ENCODE data around the gene SLC10A7. TPM values are rescaled to one million over a fixed set of nuclear protein-coding genes. Genes with fewer than 3 reads are reported as not detected.

The SLC10A7 gene
- total RNA-seq, 1 donor from 2014 or later: 10.5 TPM

GRCh38 chr4:146318894-146319293, 202.8 kb downstream of the SLC10A7 start:
- DNase-seq (ENCODE audit: extremely low spot score, unreplicated experiment): no peak
- H3K4me1 Mint-ChIP-seq (ENCODE audit: unreplicated experiment): no peaks in the 10 kb centered on the region
- no peaks in the 10 kb centered on the region for H3K27me3 Mint-ChIP-seq (ENCODE audit: unreplicated experiment)
- TF ChIP-seq CTCF (IDR thresholded peaks at IDR 0.05): no peak
- H3K36me3 Mint-ChIP-seq (ENCODE audit: unreplicated experiment): peaks cover 7% of the 10 kb centered on the region
- H3K27ac Mint-ChIP-seq (ENCODE audit: unreplicated experiment): no peak overlapping the region
- no peaks in the 10 kb centered on the region for H3K9me3 Mint-ChIP-seq (ENCODE audit: unreplicated experiment)
- H3K4me3 Mint-ChIP-seq (ENCODE audit: unreplicated experiment): no peak overlapping the region

GRCh38 chr4:146317783-146318182, 204.0 kb downstream of the SLC10A7 start:
- no peaks in the 10 kb centered on the region for H3K4me1 Mint-ChIP-seq (ENCODE audit: unreplicated experiment)
- H3K27me3 Mint-ChIP-seq (ENCODE audit: unreplicated experiment): no peaks in the 10 kb centered on the region
- no peak for DNase-seq (ENCODE audit: extremely low spot score, unreplicated experiment)
- H3K4me3 Mint-ChIP-seq (ENCODE audit: unreplicated experiment): no peak overlapping the region
- no peak overlapping the region for H3K27ac Mint-ChIP-seq (ENCODE audit: unreplicated experiment)
- H3K36me3 Mint-ChIP-seq (ENCODE audit: unreplicated experiment): peaks cover 1% of the 10 kb centered on the region
- H3K9me3 Mint-ChIP-seq (ENCODE audit: unreplicated experiment): no peaks in the 10 kb centered on the region
- no peak for TF ChIP-seq CTCF (IDR thresholded peaks at IDR 0.05)

- no peak overlapping the region for H3K4me3 Mint-ChIP-seq (ENCODE audit: unreplicated experiment)
Measured at GRCh38 chr4:146315184-146315583, 206.6 kb downstream of the SLC10A7 start.

DNA sequence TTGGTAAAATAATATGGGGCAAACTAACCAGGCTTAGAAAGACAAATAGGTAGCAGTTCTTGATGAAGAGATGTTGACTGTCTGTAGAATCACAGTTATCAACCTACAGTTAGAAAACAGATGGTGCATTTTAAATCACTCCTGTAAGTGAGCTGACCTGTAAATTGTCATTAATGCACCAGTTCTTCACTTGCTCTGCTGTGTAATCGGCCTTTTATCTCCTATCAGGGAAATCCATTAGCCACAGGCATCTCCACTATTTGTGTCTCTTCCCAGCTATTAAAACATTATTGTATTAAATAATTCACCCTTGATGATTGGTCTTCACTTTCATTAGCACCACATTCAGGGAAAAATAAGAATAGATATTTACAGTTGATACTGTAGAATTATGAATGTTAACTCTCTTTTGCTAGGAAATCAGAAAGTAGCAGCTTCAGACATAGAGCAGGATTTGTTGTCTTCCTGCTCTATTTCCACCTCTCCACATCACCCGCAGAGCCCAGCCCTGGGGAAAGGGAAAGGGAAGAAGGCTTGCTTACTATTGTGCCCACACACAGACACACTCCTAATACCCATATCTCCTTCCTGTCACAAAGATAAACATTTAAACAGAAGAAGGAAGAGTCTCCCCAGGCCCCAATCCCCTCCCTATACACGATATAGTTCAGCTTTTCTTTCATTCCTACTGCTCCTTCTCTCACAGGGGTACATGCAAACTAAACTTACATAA, 210.3 kb downstream of the SLC10A7 start:
- Mint-ChIP-seq H3K4me1 (ENCODE audit: unreplicated experiment) (peaks cover 2% of the 10 kb centered on the region), H3K36me3 (ENCODE audit: unreplicated experiment) (no peaks in the 10 kb centered on the region), H3K9me3 (ENCODE audit: unreplicated experiment) (no peaks in the 10 kb centered on the region), H3K4me3 (ENCODE audit: unreplicated experiment) (no peak overlapping the region), H3K27me3 (ENCODE audit: unreplicated experiment) (no peaks in the 10 kb centered on the region), H3K27ac (ENCODE audit: unreplicated experiment) (no peak overlapping the region)
- DNase-seq (ENCODE audit: extremely low spot score, unreplicated experiment): no peak
- TF ChIP-seq CTCF (IDR thresholded peaks at IDR 0.05): no peak

More at GRCh38 chr4:146315184-146315583, 206.6 kb downstream of the SLC10A7 start:
- peaks cover 2% of the 10 kb centered on the region for H3K4me1 Mint-ChIP-seq (ENCODE audit: unreplicated experiment)
- H3K36me3 Mint-ChIP-seq (ENCODE audit: unreplicated experiment): no peaks in the 10 kb centered on the region
- no peak for TF ChIP-seq CTCF (IDR thresholded peaks at IDR 0.05)
- DNase-seq (ENCODE audit: extremely low spot score, unreplicated experiment): no peak
- H3K27ac Mint-ChIP-seq (ENCODE audit: unreplicated experiment): no peak overlapping the region
- no peaks in the 10 kb centered on the region for H3K27me3 Mint-ChIP-seq (ENCODE audit: unreplicated experiment)
- no peaks in the 10 kb centered on the region for H3K9me3 Mint-ChIP-seq (ENCODE audit: unreplicated experiment)

DNA sequence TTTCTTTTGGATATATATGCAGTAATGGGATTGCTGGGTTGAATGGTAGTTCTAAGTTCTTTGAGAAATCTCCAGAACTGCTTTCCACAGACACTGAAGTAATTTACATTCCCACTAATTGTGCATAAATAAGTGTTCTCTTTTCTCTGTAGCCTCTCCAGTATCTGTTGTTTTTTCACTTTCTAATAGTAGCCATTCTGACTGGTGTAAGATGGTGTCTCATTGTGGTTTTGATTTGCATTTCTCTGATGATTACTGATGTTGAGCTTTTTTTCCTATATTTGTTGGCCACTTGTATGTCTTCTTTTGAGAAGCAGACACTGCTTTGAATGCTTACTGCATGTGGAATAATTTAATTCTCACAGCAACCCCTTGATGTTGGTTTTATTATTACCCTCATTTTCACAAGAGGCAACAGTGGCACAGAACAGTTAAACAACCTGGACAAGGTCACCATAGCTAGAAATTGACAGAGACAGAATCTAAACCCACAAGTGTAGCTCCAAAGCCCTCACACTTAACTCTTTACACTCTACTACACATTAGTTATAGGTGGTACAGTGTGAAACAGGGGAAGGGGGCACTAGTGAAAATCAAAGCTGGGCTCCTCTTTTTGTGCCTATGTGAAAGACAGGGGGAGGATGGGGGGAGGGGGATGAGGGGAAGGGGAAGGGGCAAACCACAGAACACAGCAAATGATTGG, 211.3 kb downstream of the SLC10A7 start:
- TF ChIP-seq CTCF (IDR thresholded peaks at IDR 0.05): no peak
- no peak overlapping the region for H3K4me3 Mint-ChIP-seq (ENCODE audit: unreplicated experiment)
- no peaks in the 10 kb centered on the region for H3K9me3 Mint-ChIP-seq (ENCODE audit: unreplicated experiment)
- DNase-seq (ENCODE audit: extremely low spot score, unreplicated experiment): no peak
- H3K4me1 Mint-ChIP-seq (ENCODE audit: unreplicated experiment): peaks cover 2% of the 10 kb centered on the region
- no peaks in the 10 kb centered on the region for H3K27me3 Mint-ChIP-seq (ENCODE audit: unreplicated experiment)
- H3K27ac Mint-ChIP-seq (ENCODE audit: unreplicated experiment): no peak overlapping the region
- no peaks in the 10 kb centered on the region for H3K36me3 Mint-ChIP-seq (ENCODE audit: unreplicated experiment)
